D721Med (cell line): ENCODE results near the gene OSGEP.

Source experiments
- DNase-seq: peaks from one replicate; pipeline ENCODE4 v3.0.0; 2011; ENCODE audit warnings: low spot score; ENCODE audit not compliant: insufficient read length
- FAIRE-seq: peaks from 2 replicates; lab custom pipeline; 2011; peaks lifted over from hg19 to GRCh38; lab: Jason Lieb, UNC
- CTCF ChIP-seq: IDR thresholded peaks from 2 replicates; pipeline ENCODE4 v1.5.1; 2012; ENCODE audit warnings: mild to moderate bottlenecking, control low read depth; ENCODE audit not compliant: insufficient read depth; ENCODE audit errors: missing control alignments

The OSGEP gene

DNA sequence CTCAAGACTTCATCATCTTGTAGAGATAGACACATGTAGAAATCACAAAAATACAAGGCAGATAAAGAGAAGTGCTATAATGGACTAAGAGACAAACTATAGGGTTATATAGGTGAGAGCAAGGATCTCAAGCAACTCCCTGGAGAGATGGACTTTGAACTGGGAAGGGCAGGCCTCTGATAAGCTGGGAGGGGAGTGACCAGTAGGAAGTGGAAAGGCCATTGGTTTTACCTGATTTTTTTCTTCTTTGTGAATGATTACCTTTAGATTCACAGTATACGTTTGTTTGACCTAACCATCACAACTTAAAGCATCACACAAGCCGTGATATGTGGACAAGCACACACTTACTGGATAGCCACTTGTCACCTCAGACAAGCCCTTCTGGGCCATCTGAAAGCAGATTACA lies 36.1 kb downstream of the OSGEP start:
- no peak for FAIRE-seq
- no peak for TF ChIP-seq CTCF

DNA sequence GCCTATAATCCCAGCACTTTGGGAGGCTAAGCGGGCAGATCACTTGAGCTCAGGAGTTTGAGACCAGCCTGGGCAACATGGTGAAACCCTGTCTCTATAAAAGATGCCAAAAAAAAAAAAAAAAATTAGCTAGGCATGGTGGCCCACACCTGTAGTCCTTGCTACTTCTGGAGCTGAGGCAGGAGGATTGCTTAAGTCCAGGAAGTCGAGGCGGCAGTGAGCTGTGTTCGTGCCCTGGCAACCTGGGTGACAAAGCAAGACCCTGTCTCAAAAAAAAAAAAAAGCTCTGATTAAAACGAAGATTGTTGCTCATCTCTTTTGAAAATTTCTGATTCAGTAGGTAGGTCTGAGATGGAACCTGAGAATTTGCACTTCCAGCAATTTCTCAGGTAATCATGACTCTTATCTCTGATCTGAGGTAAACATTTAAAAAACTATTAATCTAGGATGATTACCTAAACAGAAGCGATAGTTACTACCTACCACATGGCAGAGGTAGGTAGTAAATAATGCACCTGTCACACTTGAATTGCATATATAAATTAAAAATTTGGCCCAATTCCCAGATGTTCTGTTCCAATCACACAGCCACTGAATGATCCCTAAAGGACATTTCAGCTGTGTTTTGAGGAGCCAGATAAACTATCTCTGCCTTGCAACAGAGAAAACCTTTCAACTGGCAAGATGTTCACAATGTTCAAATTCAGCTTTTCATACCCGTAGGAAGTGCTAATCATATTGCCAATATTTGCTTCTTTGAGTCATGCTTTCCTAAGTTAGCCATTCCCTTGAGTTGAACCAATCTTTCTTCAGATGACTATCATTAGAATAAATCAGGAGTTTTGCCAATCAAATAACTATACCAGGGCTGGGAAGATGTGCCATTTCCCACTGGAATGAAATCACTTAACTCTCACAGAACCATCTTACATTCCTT lies 37.1 kb downstream of the OSGEP start:
- FAIRE-seq (no peak), DNase-seq (no peak)

More for the DNA sequence above, 36.1 kb downstream of the OSGEP start:
- DNase-seq: no peak

GRCh38 chr14:20416223-20416622 lies 38.4 kb downstream of the OSGEP start:
- DNase-seq (no peak), FAIRE-seq (no peak)
- no peak for TF ChIP-seq CTCF

More for the DNA sequence above, 37.1 kb downstream of the OSGEP start:
- no peak for TF ChIP-seq CTCF

DNA sequence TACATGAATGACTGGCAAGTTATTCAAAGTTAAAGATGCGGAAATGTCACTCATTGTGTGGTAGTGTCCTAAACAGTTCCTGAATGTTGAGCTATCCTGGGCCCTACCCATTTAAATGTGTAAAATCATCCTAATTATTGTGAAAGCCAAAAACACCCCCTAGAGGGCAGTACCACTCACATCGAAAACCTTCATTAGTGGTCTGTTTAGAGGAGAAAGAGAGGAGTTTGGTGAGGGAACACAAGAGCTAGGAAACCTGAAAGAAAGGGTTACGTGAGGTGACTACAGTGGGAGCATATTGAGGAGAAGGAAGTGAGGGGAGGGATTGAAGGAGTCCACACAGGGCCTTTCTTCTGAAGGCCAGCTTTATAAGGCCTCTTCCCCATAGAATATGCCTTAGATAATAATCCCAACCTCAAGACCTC lies 38.8 kb downstream of the OSGEP start:
- TF ChIP-seq CTCF: peak; percentile 68

DNA sequence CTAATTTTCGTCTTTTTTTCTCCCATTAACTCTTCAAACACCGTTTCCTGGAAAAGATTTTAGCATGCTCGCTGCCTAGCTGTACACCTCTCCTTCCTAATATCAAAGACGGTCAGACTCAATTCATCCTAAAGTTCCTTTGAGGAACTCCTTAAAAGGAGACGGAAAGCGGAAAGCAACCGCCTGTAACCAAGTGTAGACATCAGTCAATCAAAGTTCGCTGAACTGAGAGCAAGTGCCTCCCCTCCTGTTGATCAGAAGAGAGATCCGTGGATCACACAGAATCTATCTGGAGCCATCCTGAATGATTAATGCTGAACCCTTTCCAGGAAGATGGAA lies 40.9 kb downstream of the OSGEP start:
- no peak for DNase-seq
- TF ChIP-seq CTCF: no peak
- FAIRE-seq: no peak

More for the DNA sequence above, 38.8 kb downstream of the OSGEP start:
- DNase-seq: no peak
- no peak for FAIRE-seq

DNA sequence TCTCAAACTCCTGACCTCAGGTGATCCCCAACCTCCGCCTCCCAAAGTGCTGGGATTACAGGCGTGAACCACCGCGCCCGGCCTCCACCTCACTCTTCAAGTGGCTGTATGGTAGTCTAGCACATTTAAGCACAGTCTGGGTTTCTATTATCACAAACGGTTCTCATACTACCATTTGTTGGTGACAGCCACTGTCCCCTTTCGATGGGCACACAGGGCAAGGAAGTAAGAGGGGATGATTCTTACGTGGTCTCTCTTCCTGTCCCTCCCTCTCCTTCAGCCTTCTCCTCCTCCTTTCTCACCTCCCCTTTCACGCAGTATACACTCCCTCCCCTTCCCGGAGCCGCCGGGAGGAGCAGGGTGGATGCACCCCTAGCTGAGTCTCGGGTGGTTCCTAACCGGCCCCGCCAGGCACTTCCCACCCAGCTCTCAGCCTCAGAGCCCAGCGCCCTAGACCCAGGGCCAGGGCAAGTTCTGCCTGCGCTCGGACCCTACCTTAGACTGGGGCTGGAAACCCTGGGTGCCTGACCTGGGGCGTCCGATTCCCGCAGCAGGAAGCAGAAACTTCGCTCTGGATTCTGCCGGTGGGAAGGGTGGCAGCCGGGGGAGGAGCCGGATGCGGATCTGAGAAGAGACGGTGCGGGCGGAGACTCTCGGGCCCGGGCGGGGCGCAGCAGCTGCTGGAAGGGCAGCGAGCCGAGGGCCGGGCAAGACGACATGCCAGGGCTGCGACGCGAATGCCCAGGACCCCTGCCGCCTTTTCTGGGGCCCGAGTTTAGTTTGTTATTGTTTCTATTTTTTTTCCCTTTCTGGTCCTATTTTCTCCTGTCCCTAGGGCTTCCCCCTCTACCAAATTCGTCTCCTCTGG lies 41.5 kb downstream of the OSGEP start, which contains the start of gene TEP1:
TEP1 (minus strand) TSS at position 626 of the 868 bp plus-strand sequence. CDS start 5,062 bp downstream, outside the sequence.
- FAIRE-seq (no peak), DNase-seq (peak; percentile 50)
- TF ChIP-seq CTCF: no peak
